Measurements from ENCODE around the gene STRN4. TPM values are rescaled to one million over a fixed set of nuclear protein-coding genes. Genes with fewer than 3 reads are reported as not detected.
A peak's percentile ranks its signal among the peaks of the same experiment; 100 is the strongest.

Gene STRN4
- total RNA-seq, 1 experiment from 2014 or later, result 162 TPM

- Mint-ChIP-seq H3K27me3 (ENCODE audit: insufficient read depth, unreplicated experiment) (no peaks in the 10 kb centered on the region), H3K4me1 (ENCODE audit: low read depth, unreplicated experiment) (peaks cover 45% of the 10 kb centered on the region), H3K9me3 (ENCODE audit: unreplicated experiment) (no peaks in the 10 kb centered on the region), H3K27ac (ENCODE audit: unreplicated experiment) (peak overlapping the region; percentile 99), H3K36me3 (ENCODE audit: insufficient read depth, unreplicated experiment) (peaks cover 69% of the 10 kb centered on the region), H3K4me3 (ENCODE audit: unreplicated experiment) (peak overlapping the region; percentile 99)
- ChIA-PET CTCF (interaction anchor here (1.2 kb wide), 1 partner anchor 11 kb away, joined by 3 read pairs; no protein-coding TSS in a partner anchor), POLR2A (no interaction called here)
- TF ChIP-seq CTCF (IDR thresholded peaks at IDR 0.05; ENCODE audit: insufficient read depth in 1 of 2, low read depth in 1 of 2, low read length in 1 of 2, severe bottlenecking in 1 of 2, unreplicated experiment in 1 of 2), result no peak
- Histone ChIP-seq H3K9me3 (no peaks in the 10 kb centered on the region), H3K4me3 (ENCODE audit: low read depth, low read length) (peak overlapping the region; percentile 84), H3K36me3 (ENCODE audit: control insufficient read depth, insufficient read depth, low read length) (peaks cover 15% of the 10 kb centered on the region), H3K4me1 (peaks cover 31% of the 10 kb centered on the region), H3K27me3 (replicated peaks; ENCODE audit: control insufficient read depth, insufficient read depth, low read length) (no peaks in the 10 kb centered on the region)
- no TSS peak for BruUV-seq (replicated peaks)
- intact Hi-C loops (cut with micrococcal nuclease; ENCODE audit: unreplicated experiment), result loop anchor here (2.0 kb wide), 1 partner anchor 34 kb away; no protein-coding TSS in a partner anchor
- no peak for DNase-seq
These were observed 40.7 kb upstream of the STRN4 start for GRCh38 chr19:46787040-46787330.

- Mint-ChIP-seq H3K27me3 (ENCODE audit: insufficient read depth, unreplicated experiment) (no peaks in the 10 kb centered on the region), H3K4me3 (ENCODE audit: unreplicated experiment) (peak overlapping the region; percentile 99), H3K9me3 (ENCODE audit: unreplicated experiment) (no peaks in the 10 kb centered on the region), H3K36me3 (ENCODE audit: insufficient read depth, unreplicated experiment) (peaks cover 74% of the 10 kb centered on the region), H3K4me1 (ENCODE audit: low read depth, unreplicated experiment) (peaks cover 42% of the 10 kb centered on the region), H3K27ac (ENCODE audit: unreplicated experiment) (peak overlapping the region; percentile 99)
- Histone ChIP-seq H3K27me3 (replicated peaks; ENCODE audit: control insufficient read depth, insufficient read depth, low read length) (no peaks in the 10 kb centered on the region), H3K4me1 (peaks cover 31% of the 10 kb centered on the region), H3K4me3 (ENCODE audit: low read depth, low read length) (peak overlapping the region; percentile 84), H3K9me3 (no peaks in the 10 kb centered on the region), H3K36me3 (ENCODE audit: control insufficient read depth, insufficient read depth, low read length) (peaks cover 15% of the 10 kb centered on the region)
- intact Hi-C loops (cut with micrococcal nuclease; ENCODE audit: unreplicated experiment), result loop anchor here (2.0 kb wide), 1 partner anchor 34 kb away; no protein-coding TSS in a partner anchor
- DNase-seq, result peak; percentile 67 to 76
- TF ChIP-seq CTCF (IDR thresholded peaks at IDR 0.05; ENCODE audit: insufficient read depth in 1 of 2, low read depth in 1 of 2, low read length in 1 of 2, severe bottlenecking in 1 of 2, unreplicated experiment in 1 of 2), result no peak
- CTCF ChIA-PET, result interaction anchor here (0.7 to 1.2 kb wide), 3 partner anchors 10 to 43 kb away, joined by 3 to 7 read pairs (median 3); no protein-coding TSS in a partner anchor
- POLR2A ChIA-PET, result no interaction called here
- no TSS peak for BruUV-seq (replicated peaks)
These were observed 40.2 kb upstream of the STRN4 start for GRCh38 chr19:46786236-46787039.

- no peaks in the 10 kb centered on the region for H3K9me3 ChIP-seq
- H3K4me1 ChIP-seq, result peaks cover 31% of the 10 kb centered on the region
- Mint-ChIP-seq H3K27me3 (ENCODE audit: insufficient read depth, unreplicated experiment) (no peaks in the 10 kb centered on the region), H3K4me1 (ENCODE audit: low read depth, unreplicated experiment) (peaks cover 42% of the 10 kb centered on the region), H3K36me3 (ENCODE audit: insufficient read depth, unreplicated experiment) (peaks cover 80% of the 10 kb centered on the region), H3K4me3 (ENCODE audit: unreplicated experiment) (peak overlapping the region; percentile 99), H3K9me3 (ENCODE audit: unreplicated experiment) (no peaks in the 10 kb centered on the region), H3K27ac (ENCODE audit: unreplicated experiment) (peak overlapping the region; percentile 99)
- no peak for DNase-seq
- no peak for TF ChIP-seq CTCF (IDR thresholded peaks at IDR 0.05; ENCODE audit: insufficient read depth in 1 of 2, low read depth in 1 of 2, low read length in 1 of 2, severe bottlenecking in 1 of 2, unreplicated experiment in 1 of 2)
- no peaks in the 10 kb centered on the region for H3K27me3 ChIP-seq (replicated peaks; ENCODE audit: control insufficient read depth, insufficient read depth, low read length)
- H3K36me3 ChIP-seq (ENCODE audit: control insufficient read depth, insufficient read depth, low read length), result peaks cover 15% of the 10 kb centered on the region
- peak overlapping the region; percentile 84 for H3K4me3 ChIP-seq (ENCODE audit: low read depth, low read length)
- CTCF ChIA-PET, result interaction anchor here (0.7 to 1.7 kb wide), 4 partner anchors 9 to 44 kb away, joined by 3 to 9 read pairs (median 5); no protein-coding TSS in a partner anchor
- no TSS peak for BruUV-seq (replicated peaks)
- POLR2A ChIA-PET, result interaction anchor here (0.5 kb wide), 1 partner anchor 44 kb away, joined by 5 read pairs; no protein-coding TSS in a partner anchor
- intact Hi-C loops (cut with micrococcal nuclease; ENCODE audit: unreplicated experiment), result loop anchor here (2.0 kb wide), 1 partner anchor 35 kb away; no protein-coding TSS in a partner anchor
These were observed 39.7 kb upstream of the STRN4 start for GRCh38 chr19:46785980-46786235.

All from Caco-2 (cell line).